ENCODE data around the gene UBE2J2.

- no peak for TF ChIP-seq CTCF (IDR thresholded peaks at IDR 0.05)
- no peak for TF ChIP-seq ZFX (IDR thresholded peaks at IDR 0.05; ENCODE audit: borderline replicate concordance)
These were observed 25.4 kb upstream of the UBE2J2 start for GRCh38 chr1:1298861-1299685.
